HCT116 (cell line): ENCODE measurements around the gene CDC42EP1. TPM values are rescaled to one million over a fixed set of nuclear protein-coding genes. Genes with fewer than 3 reads are reported as not detected.
A peak's percentile ranks its signal among the peaks of the same experiment; 100 is the strongest.

ENCODE experiments used
- ATAC-seq: fragments of 200-7000 bp; cut with Tn5 transposase; 2 replicates; pipeline ENCODE4 v1.9.1; 2020; ENCODE audit warnings: mild to moderate bottlenecking, moderate library complexity
- BruUV-seq: library from RNA; stranded (reverse); fragments of 400-500 nt; replicated peaks from 2 replicates; lab custom pipeline; 2021; lab: Mats Ljungman, UMichigan
- CTCF ChIA-PET: fragments of 300-600 bp; sonication (Branson Sonifier 250); formaldehyde crosslinking; loops from one replicate; lab custom pipeline; 2021; ENCODE audit warnings: antibody characterized with exemption; lab: Charles Lee
- POLR2A ChIA-PET: fragments of 300-600, 350-600 bp; sonication (Branson Sonifier 250); formaldehyde crosslinking; loops from one replicate; lab custom pipeline; 2021; ENCODE audit warnings: antibody characterized with exemption; lab: Charles Lee
- RAD21 ChIA-PET, 2 experiments: fragments of 300-600 bp; sonication (Branson Sonifier 250); formaldehyde crosslinking; loops; one replicate each; lab custom pipeline; 2023; ENCODE audit warnings: low total read pairs in 2 of 2; ENCODE audit not compliant: uncharacterized antibody in 2 of 2, unreplicated experiment in 2 of 2, low non-redundant PET in 1 of 2; lab: Charles Lee
- DNase-seq: peaks from one replicate; pipeline ENCODE4 v3.0.0-alpha.2; 2010; ENCODE audit warnings: low read depth, low spot score
- H2AFZ ChIP-seq: fragments of 200-600 bp; shearing (Covaris generic), sonication (generic); 2 replicates; pipeline ENCODE4 v1.6.1; 2017; ENCODE audit warnings: low read depth, mixed run types, mixed read lengths, antibody characterized with exemption, low read length; ENCODE audit not compliant: poor library complexity, severe bottlenecking
- H3K27ac ChIP-seq: 2 replicates; pipeline ENCODE4 v1.5.1; 2012; ENCODE audit warnings: low read depth, low read length
- H3K27me3 ChIP-seq: fragments of 200-600 bp; sonication (generic); 2 replicates; pipeline ENCODE4 v1.6.1; 2016; ENCODE audit warnings: mixed run types, low read length, mixed read lengths; ENCODE audit not compliant: insufficient read depth
- H3K36me3 ChIP-seq, 2 experiments: fragments of 200-500 bp in 1 of 2; fragments of 200-600 bp in 1 of 2; sonication (Bioruptor generic) in 1 of 2; sonication (generic) in 1 of 2; 2 replicates each; pipeline versions ENCODE4 v1.5.1 to v1.6.1; 2014 to 2016; ENCODE audit warnings: low read length in 2 of 2, inconsistent platforms in 1 of 2, mixed read lengths in 1 of 2, mixed run types in 1 of 2; ENCODE audit not compliant: insufficient read depth in 2 of 2, control insufficient read depth in 1 of 2
- H3K4me1 ChIP-seq, 2 experiments: fragments of 200-600 bp in 1 of 2; sonication (generic) in 1 of 2; 2 replicates each; pipeline versions ENCODE4 v1.5.1 to v1.6.1; 2012 to 2017; ENCODE audit warnings: low read length in 2 of 2, inconsistent platforms in 1 of 2, mild to moderate bottlenecking in 1 of 2, mixed read lengths in 1 of 2, mixed run types in 1 of 2, moderate library complexity in 1 of 2; ENCODE audit not compliant: insufficient read depth in 2 of 2, control insufficient read depth in 1 of 2
- H3K4me2 ChIP-seq: fragments of 200-600 bp; sonication (generic); 2 replicates; pipeline ENCODE4 v1.6.1; 2017; ENCODE audit warnings: mixed run types, low read length, mixed read lengths
- H3K4me3 ChIP-seq, 2 experiments: fragments of 200-600 bp in 1 of 2; sonication (generic) in 1 of 2; replicated peaks in 1 of 2; 2 replicates each; pipeline ENCODE4 v1.5.1; 2011 to 2016; ENCODE audit warnings: low read length in 2 of 2, control low read depth in 1 of 2, low read depth in 1 of 2, mild to moderate bottlenecking in 1 of 2, mixed read lengths in 1 of 2, mixed run types in 1 of 2
- H3K79me2 ChIP-seq: fragments of 200-600 bp; sonication (generic); 2 replicates; pipeline ENCODE4 v1.6.1; 2017; ENCODE audit warnings: mild to moderate bottlenecking, mixed run types, low read length, moderate library complexity, mixed read lengths; ENCODE audit not compliant: insufficient read depth
- H3K9ac ChIP-seq: fragments of 200-600 bp; sonication (generic); 2 replicates; pipeline ENCODE4 v1.6.1; 2016; ENCODE audit warnings: low read length, mixed read lengths
- H3K9me2 ChIP-seq: fragments of 200-600 bp; sonication (generic), shearing (Covaris generic); 2 replicates; pipeline ENCODE4 v1.6.1; 2017; ENCODE audit warnings: mixed run types, mild to moderate bottlenecking, moderate library complexity; ENCODE audit not compliant: insufficient read depth
- H3K9me3 ChIP-seq, 2 experiments: fragments of 200-500 bp in 1 of 2; fragments of 200-600 bp in 1 of 2; sonication (Bioruptor generic) in 1 of 2; sonication (generic) in 1 of 2; 2 replicates each; pipeline ENCODE4 v1.6.1; 2014 to 2017; ENCODE audit warnings: low read length in 2 of 2, mixed read lengths in 2 of 2, inconsistent platforms in 1 of 2, low read depth in 1 of 2, mild to moderate bottlenecking in 1 of 2, mixed run types in 1 of 2, moderate library complexity in 1 of 2; ENCODE audit not compliant: control insufficient read depth in 1 of 2, insufficient read depth in 1 of 2
- H4K20me1 ChIP-seq: fragments of 200-600 bp; sonication (generic), shearing (Covaris generic); 2 replicates; pipeline ENCODE4 v1.6.1; 2017; ENCODE audit warnings: mixed run types, mild to moderate bottlenecking, moderate library complexity; ENCODE audit not compliant: insufficient read depth
- ATF3 ChIP-seq: IDR thresholded peaks from 2 replicates; pipeline ENCODE4 v1.6.1; 2012
- CBX3 ChIP-seq: IDR thresholded peaks from 2 replicates; pipeline ENCODE4 v1.6.1; 2012; ENCODE audit warnings: low read depth
- EGR1 ChIP-seq: IDR thresholded peaks from 2 replicates; pipeline ENCODE4 v1.6.1; 2012; ENCODE audit warnings: low read depth
- EZH2 ChIP-seq: fragments of 200-600 bp; sonication (generic); IDR thresholded peaks from 2 replicates; pipeline ENCODE4 v1.6.1; 2017; ENCODE audit warnings: antibody characterized with exemption, mixed run types
- FOSL1 ChIP-seq: IDR thresholded peaks from 2 replicates; pipeline ENCODE4 v1.6.1; 2012; ENCODE audit warnings: low read depth
- POLR2A ChIP-seq: IDR thresholded peaks from 2 replicates; pipeline ENCODE4 v1.7.0; 2011; ENCODE audit warnings: borderline replicate concordance; ENCODE audit not compliant: insufficient read depth, insufficient read length; ENCODE audit errors: extremely low read depth
- TCF7L2 ChIP-seq: IDR thresholded peaks from 2 replicates; pipeline ENCODE4 v1.7.0; 2011; ENCODE audit warnings: borderline replicate concordance, inconsistent platforms; ENCODE audit not compliant: insufficient read depth, insufficient read length; ENCODE audit errors: extremely low read depth
- YY1 ChIP-seq: IDR thresholded peaks from 2 replicates; pipeline ENCODE4 v1.6.1; 2011; ENCODE audit warnings: low read length, low read depth, moderate library complexity, mild to moderate bottlenecking; ENCODE audit not compliant: insufficient replicate concordance; ENCODE audit errors: extremely low read depth
- intact Hi-C: fragments of 100-400 bp; cut with micrococcal nuclease; formaldehyde crosslinking; loops from 2 replicates; pipeline ENCODE4 v1.10.0; 2022
- total RNA-seq: library from RNA; stranded (reverse); gene quantifications from one replicate; pipeline ENCODE4 v1.2.1, GENCODE V29; 2021; ENCODE audit not compliant: unreplicated experiment
- TF ChIP-seq, protein P1 (sequence below): IDR thresholded peaks from 2 replicates; pipeline ENCODE4 v1.6.1; 2012; ENCODE audit warnings: low read depth

CDC42EP1 gene
- total RNA-seq, 1 experiment from 2014 or later: 160 TPM

- TSS peak; percentile 87 for BruUV-seq
- H3K27me3 ChIP-seq: no peaks in the 10 kb centered on the region
- intact Hi-C loops: loop anchor here (1.0 to 5.0 kb wide), 3 partner anchors 16 to 199 kb away; partner anchors contain the start of gene GCAT
- H3K9me2 ChIP-seq: no peaks in the 10 kb centered on the region
- H3K9ac ChIP-seq: peak overlapping the region; percentile 91
- H3K36me3 ChIP-seq: no peaks in the 10 kb centered on the region
- no peaks in the 10 kb centered on the region for H4K20me1 ChIP-seq
- DNase-seq: no peak
- RAD21 ChIA-PET: interaction anchor here (0.5 to 1.6 kb wide), 7 partner anchors 12 to 291 kb away, joined by 3 to 5 read pairs (median 3); partner anchors contain the start of gene PDXP (in 1 of the 2)
- H3K27ac ChIP-seq: peak overlapping the region; percentile 100
- peaks cover 36 to 55% of the 10 kb centered on the region in 2 experiments for H3K4me1 ChIP-seq
- peak overlapping the region; percentile 91 for H3K4me2 ChIP-seq
- H3K9me3 ChIP-seq: no peaks in the 10 kb centered on the region
- POLR2A ChIA-PET: interaction anchor here (0.6 to 3.1 kb wide), 21 partner anchors 9 to 516 kb away, joined by 3 to 38 read pairs (median 3); partner anchors contain the start of genes ANKRD54, GCAT, LGALS1 and NOL12
- H3K79me2 ChIP-seq: peaks cover 30% of the 10 kb centered on the region
- ATAC-seq: peak; percentile 4
- TF ChIP-seq POLR2A: peak; percentile 71
- no peak for TF ChIP-seq ATF3
- CTCF ChIA-PET: interaction anchor here (0.7 to 4.8 kb wide), 10 partner anchors 15 to 74 kb away, joined by 4 to 74 read pairs (median 7); partner anchors contain the start of genes LGALS1 and PDXP
- H3K4me3 ChIP-seq: peak overlapping the region; percentile 82 to 93
- no peak overlapping the region for H2AFZ ChIP-seq
These were observed 47.7 kb downstream of the CDC42EP1 start for GRCh38 chr22:37607935-37608476.

GRCh38 chr22:37608477-37609239 is 48.4 kb downstream of the CDC42EP1 start, which contains the start of gene GGA1:
GGA1 (plus strand) TSS chr22:37608834; CDS start chr22:37608861, 27 bp downstream.
- ChIA-PET CTCF (interaction anchor here (0.7 to 4.8 kb wide), 11 partner anchors 9 to 173 kb away, joined by 3 to 74 read pairs (median 5); partner anchors contain the start of gene LGALS1), POLR2A (interaction anchor here (0.6 to 3.1 kb wide), 22 partner anchors 9 to 515 kb away, joined by 3 to 38 read pairs (median 4); partner anchors contain the start of genes GCAT, LGALS1, NOL12 and PDXP), RAD21 (interaction anchor here (1.2 to 1.6 kb wide), 2 partner anchors 70 to 292 kb away, joined by 3 to 5 read pairs; no protein-coding TSS in a partner anchor)
- H3K4me3 ChIP-seq: peak within 1 kb of the TSS; percentile 82 to 93
- no peaks in the 10 kb centered on the region for H3K9me2 ChIP-seq
- ATAC-seq: peak; percentile 78
- no peaks in the 10 kb centered on the region for H3K27me3 ChIP-seq
- no peaks in the 10 kb centered on the region for H4K20me1 ChIP-seq
- H3K9ac ChIP-seq: peak within 1 kb of the TSS; percentile 91
- DNase-seq: peak; percentile 96
- intact Hi-C loops: loop anchor here (1.0 to 5.0 kb wide), 2 partner anchors 70 to 199 kb away; partner anchors contain the start of gene GCAT
- H3K9me3 ChIP-seq: no peaks in the 10 kb centered on the region
- H2AFZ ChIP-seq: no peak within 1 kb of the TSS
- H3K36me3 ChIP-seq: no peaks in the 10 kb centered on the region
- peaks cover 38 to 55% of the 10 kb centered on the region in 2 experiments for H3K4me1 ChIP-seq
- peak within 1 kb of the TSS; percentile 91 for H3K4me2 ChIP-seq
- peaks cover 30% of the 10 kb centered on the region for H3K79me2 ChIP-seq
- no TSS peak for BruUV-seq
- H3K27ac ChIP-seq: peak within 1 kb of the TSS; percentile 100
- TF ChIP-seq POLR2A (no peak), TCF7L2 (peak; percentile 18), YY1 (peak; percentile 51), EZH2 (no peak), CBX3 (no peak), EGR1 (peak; percentile 64), FOSL1 (no peak)
- TF ChIP-seq, protein P1, sequence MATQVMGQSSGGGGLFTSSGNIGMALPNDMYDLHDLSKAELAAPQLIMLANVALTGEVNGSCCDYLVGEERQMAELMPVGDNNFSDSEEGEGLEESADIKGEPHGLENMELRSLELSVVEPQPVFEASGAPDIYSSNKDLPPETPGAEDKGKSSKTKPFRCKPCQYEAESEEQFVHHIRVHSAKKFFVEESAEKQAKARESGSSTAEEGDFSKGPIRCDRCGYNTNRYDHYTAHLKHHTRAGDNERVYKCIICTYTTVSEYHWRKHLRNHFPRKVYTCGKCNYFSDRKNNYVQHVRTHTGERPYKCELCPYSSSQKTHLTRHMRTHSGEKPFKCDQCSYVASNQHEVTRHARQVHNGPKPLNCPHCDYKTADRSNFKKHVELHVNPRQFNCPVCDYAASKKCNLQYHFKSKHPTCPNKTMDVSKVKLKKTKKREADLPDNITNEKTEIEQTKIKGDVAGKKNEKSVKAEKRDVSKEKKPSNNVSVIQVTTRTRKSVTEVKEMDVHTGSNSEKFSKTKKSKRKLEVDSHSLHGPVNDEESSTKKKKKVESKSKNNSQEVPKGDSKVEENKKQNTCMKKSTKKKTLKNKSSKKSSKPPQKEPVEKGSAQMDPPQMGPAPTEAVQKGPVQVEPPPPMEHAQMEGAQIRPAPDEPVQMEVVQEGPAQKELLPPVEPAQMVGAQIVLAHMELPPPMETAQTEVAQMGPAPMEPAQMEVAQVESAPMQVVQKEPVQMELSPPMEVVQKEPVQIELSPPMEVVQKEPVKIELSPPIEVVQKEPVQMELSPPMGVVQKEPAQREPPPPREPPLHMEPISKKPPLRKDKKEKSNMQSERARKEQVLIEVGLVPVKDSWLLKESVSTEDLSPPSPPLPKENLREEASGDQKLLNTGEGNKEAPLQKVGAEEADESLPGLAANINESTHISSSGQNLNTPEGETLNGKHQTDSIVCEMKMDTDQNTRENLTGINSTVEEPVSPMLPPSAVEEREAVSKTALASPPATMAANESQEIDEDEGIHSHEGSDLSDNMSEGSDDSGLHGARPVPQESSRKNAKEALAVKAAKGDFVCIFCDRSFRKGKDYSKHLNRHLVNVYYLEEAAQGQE: no peak
